HG03460 (cell line): ENCODE data around the gene ENOPH1.

ENCODE experiments used
- ATAC-seq: cut with Tn5 transposase; IDR thresholded peaks from one replicate; pipeline ENCODE4 v1.9.1; 2021; ENCODE audit not compliant: unreplicated experiment

The ENOPH1 gene

DNA sequence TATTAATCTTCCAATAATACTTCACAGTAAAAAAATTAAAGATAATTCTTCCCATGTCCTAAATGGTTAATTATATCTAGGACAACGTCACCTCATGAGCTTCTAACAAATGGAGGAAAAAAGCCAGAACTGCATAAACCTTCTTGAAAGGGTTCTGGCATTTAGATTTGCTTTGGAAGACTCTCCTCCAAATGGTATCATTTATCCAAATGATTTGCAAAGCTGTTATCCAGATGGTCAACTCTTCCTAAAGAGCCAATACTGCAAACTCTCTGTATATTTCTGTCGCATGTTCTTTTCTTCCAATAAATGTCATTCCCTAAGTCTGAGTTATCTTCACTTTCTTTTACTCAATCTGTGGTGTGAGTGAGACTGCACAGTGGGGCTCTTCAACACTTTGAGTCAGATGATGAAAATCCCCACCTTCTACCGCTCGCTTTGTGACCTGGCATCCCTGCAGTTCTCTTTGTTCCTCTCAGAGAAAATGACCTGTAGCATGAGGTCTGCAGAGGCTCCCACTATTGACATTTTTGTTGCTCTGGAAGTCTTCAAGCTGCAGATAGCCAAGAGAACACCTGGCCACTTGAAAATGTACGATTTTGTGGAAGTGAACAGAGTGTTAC, 78.5 kb downstream of the ENOPH1 start:
- ATAC-seq: no peak

DNA sequence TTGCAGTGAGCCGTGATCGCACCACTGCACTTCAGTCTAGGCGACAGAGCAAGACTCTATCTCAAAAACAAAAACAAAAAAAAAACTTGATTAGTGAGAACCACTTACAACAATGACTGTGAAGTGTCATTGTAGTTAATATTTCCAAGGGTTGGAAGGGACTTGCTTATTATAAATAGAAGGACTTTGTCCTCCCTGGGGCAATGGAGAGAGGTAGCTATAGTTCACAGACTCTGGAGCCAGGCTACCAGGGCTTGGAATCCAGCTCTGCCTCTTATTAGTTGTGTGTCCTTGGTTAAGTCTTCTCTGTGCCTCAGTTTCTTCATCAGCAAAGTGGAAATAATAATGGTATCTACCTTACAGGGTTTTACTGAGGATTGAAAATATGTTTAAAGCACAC, 79.8 kb downstream of the ENOPH1 start:
- ATAC-seq: no peak
